T-helper 2 cell treated with Interferon-gamma antibody and Interleukin-4, amounts not matched to agents 5 μg/mL and 100 μg/mL, for 36 hours (primary cell): ENCODE data around the gene WDR18.

ENCODE experiments used
- DNase-seq: peaks from one replicate; pipeline ENCODE4 v3.0.0; 2021; ENCODE audit warnings: low spot score
- H3K27ac Mint-ChIP-seq: one replicate; pipeline ENCODE4 v1.8.0; 2021; ENCODE audit warnings: mild to moderate bottlenecking, mixed read lengths
- H3K27me3 Mint-ChIP-seq: one replicate; pipeline ENCODE4 v1.8.0; 2021; ENCODE audit warnings: low read depth, mixed read lengths
- H3K36me3 Mint-ChIP-seq: one replicate; pipeline ENCODE4 v1.8.0; 2021; ENCODE audit warnings: low read depth, mixed read lengths
- H3K4me1 Mint-ChIP-seq: one replicate; pipeline ENCODE4 v1.8.0; 2021; ENCODE audit warnings: low read depth, mixed read lengths
- H3K4me3 Mint-ChIP-seq: one replicate; pipeline ENCODE4 v1.8.0; 2022; ENCODE audit warnings: mild to moderate bottlenecking, moderate library complexity, mixed read lengths
- H3K9me3 Mint-ChIP-seq: one replicate; pipeline ENCODE4 v1.8.0; 2021; ENCODE audit warnings: mixed read lengths

Gene WDR18

GRCh38 chr19:989381-990081 is 5.4 kb downstream of the WDR18 start:
- Mint-ChIP-seq H3K27me3 (no peaks in the 10 kb centered on the region), H3K9me3 (no peaks in the 10 kb centered on the region), H3K4me1 (peaks cover 8% of the 10 kb centered on the region), H3K4me3 (no peak overlapping the region), H3K36me3 (peaks cover 20% of the 10 kb centered on the region), H3K27ac (no peak overlapping the region)
- no peak for DNase-seq

- peaks cover 4% of the 10 kb centered on the region for H3K4me1 Mint-ChIP-seq
- no peaks in the 10 kb centered on the region for H3K27me3 Mint-ChIP-seq
- no peaks in the 10 kb centered on the region for H3K9me3 Mint-ChIP-seq
- H3K4me3 Mint-ChIP-seq, result no peak overlapping the region
- DNase-seq, result no peak
- H3K27ac Mint-ChIP-seq, result no peak overlapping the region
- peaks cover 20% of the 10 kb centered on the region for H3K36me3 Mint-ChIP-seq
Measured at GRCh38 chr19:990119-990571, 6.0 kb downstream of the WDR18 start.

- no peak for DNase-seq
- H3K36me3 Mint-ChIP-seq, result peaks cover 20% of the 10 kb centered on the region
Measured at GRCh38 chr19:990746-991145, 6.6 kb downstream of the WDR18 start.

GRCh38 chr19:991174-991931 is 7.2 kb downstream of the WDR18 start:
- DNase-seq, result peak; percentile 34
- Mint-ChIP-seq H3K9me3 (no peaks in the 10 kb centered on the region), H3K4me1 (peaks cover 2% of the 10 kb centered on the region), H3K27ac (no peak overlapping the region), H3K27me3 (peaks cover 2% of the 10 kb centered on the region), H3K4me3 (no peak overlapping the region), H3K36me3 (peaks cover 20% of the 10 kb centered on the region)

More at GRCh38 chr19:990746-991145, 6.6 kb downstream of the WDR18 start:
- H3K9me3 Mint-ChIP-seq, result no peaks in the 10 kb centered on the region
- H3K27ac Mint-ChIP-seq, result no peak overlapping the region
- H3K4me1 Mint-ChIP-seq, result peaks cover under 1% of the 10 kb centered on the region
- H3K4me3 Mint-ChIP-seq, result no peak overlapping the region
- no peaks in the 10 kb centered on the region for H3K27me3 Mint-ChIP-seq

GRCh38 chr19:991932-992669 is 8.0 kb downstream of the WDR18 start:
- Mint-ChIP-seq H3K36me3 (peaks cover 15% of the 10 kb centered on the region), H3K4me3 (no peak overlapping the region), H3K9me3 (no peaks in the 10 kb centered on the region)

GRCh38 chr19:992670-993055 is 8.5 kb downstream of the WDR18 start:
- Mint-ChIP-seq H3K4me1 (peaks cover 5% of the 10 kb centered on the region), H3K9me3 (no peaks in the 10 kb centered on the region)

More at GRCh38 chr19:991932-992669, 8.0 kb downstream of the WDR18 start:
- Mint-ChIP-seq H3K4me1 (peaks cover 5% of the 10 kb centered on the region), H3K27ac (no peak overlapping the region), H3K27me3 (peaks cover 8% of the 10 kb centered on the region)
- DNase-seq, result no peak

GRCh38 chr19:993361-993830 is 9.3 kb downstream of the WDR18 start:
- H3K27ac Mint-ChIP-seq, result no peak overlapping the region
- no peak for DNase-seq
- H3K9me3 Mint-ChIP-seq, result no peaks in the 10 kb centered on the region
- H3K4me1 Mint-ChIP-seq, result peaks cover 7% of the 10 kb centered on the region
- no peak overlapping the region for H3K4me3 Mint-ChIP-seq
- peaks cover 11% of the 10 kb centered on the region for H3K36me3 Mint-ChIP-seq
- peaks cover 16% of the 10 kb centered on the region for H3K27me3 Mint-ChIP-seq

More at GRCh38 chr19:992670-993055, 8.5 kb downstream of the WDR18 start:
- Mint-ChIP-seq H3K36me3 (peaks cover 14% of the 10 kb centered on the region), H3K4me3 (no peak overlapping the region), H3K27me3 (peaks cover 10% of the 10 kb centered on the region), H3K27ac (no peak overlapping the region)
- no peak for DNase-seq

GRCh38 chr19:993831-994393 is 9.8 kb downstream of the WDR18 start:
- H3K9me3 Mint-ChIP-seq, result no peaks in the 10 kb centered on the region
- peaks cover 8% of the 10 kb centered on the region for H3K36me3 Mint-ChIP-seq
- H3K4me3 Mint-ChIP-seq, result no peak overlapping the region

GRCh38 chr19:994516-994915 is 10.4 kb downstream of the WDR18 start:
- Mint-ChIP-seq H3K36me3 (peaks cover 8% of the 10 kb centered on the region), H3K4me1 (peaks cover 7% of the 10 kb centered on the region), H3K27ac (no peak overlapping the region), H3K4me3 (no peak overlapping the region), H3K27me3 (peaks cover 25% of the 10 kb centered on the region), H3K9me3 (no peaks in the 10 kb centered on the region)
- DNase-seq, result no peak

More at GRCh38 chr19:993831-994393, 9.8 kb downstream of the WDR18 start:
- peaks cover 7% of the 10 kb centered on the region for H3K4me1 Mint-ChIP-seq
- peaks cover 19% of the 10 kb centered on the region for H3K27me3 Mint-ChIP-seq
- no peak for DNase-seq
- no peak overlapping the region for H3K27ac Mint-ChIP-seq

GRCh38 chr19:995051-995827 is 11.1 kb downstream of the WDR18 start:
- Mint-ChIP-seq H3K9me3 (no peaks in the 10 kb centered on the region), H3K4me3 (no peak overlapping the region), H3K27me3 (peaks cover 28% of the 10 kb centered on the region), H3K36me3 (peaks cover 8% of the 10 kb centered on the region), H3K27ac (no peak overlapping the region), H3K4me1 (peaks cover 7% of the 10 kb centered on the region)
- DNase-seq, result no peak

- H3K36me3 Mint-ChIP-seq, result peaks cover 5% of the 10 kb centered on the region
- H3K27me3 Mint-ChIP-seq, result peaks cover 31% of the 10 kb centered on the region
- DNase-seq, result peak; percentile 60
- peaks cover 7% of the 10 kb centered on the region for H3K4me1 Mint-ChIP-seq
- peak overlapping the region; percentile 36 for H3K4me3 Mint-ChIP-seq
- peak overlapping the region; percentile 62 for H3K27ac Mint-ChIP-seq
- no peaks in the 10 kb centered on the region for H3K9me3 Mint-ChIP-seq
Measured at GRCh38 chr19:996051-996838, 12.1 kb downstream of the WDR18 start.

GRCh38 chr19:998064-998463 is 13.9 kb downstream of the WDR18 start:
- H3K9me3 Mint-ChIP-seq, result no peaks in the 10 kb centered on the region
- peaks cover 7% of the 10 kb centered on the region for H3K4me1 Mint-ChIP-seq
- DNase-seq, result no peak
- no peak overlapping the region for H3K4me3 Mint-ChIP-seq
- H3K36me3 Mint-ChIP-seq, result peaks cover 2% of the 10 kb centered on the region
- peak overlapping the region; percentile 31 for H3K27ac Mint-ChIP-seq
- peaks cover 35% of the 10 kb centered on the region for H3K27me3 Mint-ChIP-seq
